GM20431 (cell line): ENCODE data around the gene CCDC142.

Source experiments
- in situ Hi-C: fragments of 300-500 bp; cut with MseI, MboI; formaldehyde crosslinking; loops from one replicate; pipeline ENCODE4 v1.15.0; 2020; ENCODE audit warnings: low sequenced_read_pairs; ENCODE audit not compliant: unreplicated experiment

CCDC142 gene

GRCh38 chr2:74499940-74500577 lies 17.3 kb upstream of the CCDC142 start:
- in situ Hi-C loops = loop anchor here (25.0 kb wide), 1 partner anchor 87 kb away; no protein-coding TSS in a partner anchor

GRCh38 chr2:74499267-74499939 lies 16.6 kb upstream of the CCDC142 start, which contains the start of gene LBX2:
Gene LBX2, minus strand, starts transcription at chr2:74499603. Its CDS starts 66 bp downstream, at chr2:74499537.
- in situ Hi-C loops = loop anchor here (25.0 kb wide), 1 partner anchor 88 kb away; no protein-coding TSS in a partner anchor

- in situ Hi-C loops = loop anchor here (25.0 kb wide), 1 partner anchor 89 kb away; no protein-coding TSS in a partner anchor
Observed at GRCh38 chr2:74498500-74499266, 15.9 kb upstream of the CCDC142 start.

- in situ Hi-C loops = loop anchor here (25.0 kb wide), 1 partner anchor 89 kb away; no protein-coding TSS in a partner anchor
Observed at GRCh38 chr2:74497777-74498499, 15.1 kb upstream of the CCDC142 start.

GRCh38 chr2:74496997-74497776 lies 14.4 kb upstream of the CCDC142 start:
- in situ Hi-C loops = loop anchor here (25.0 kb wide), 1 partner anchor 90 kb away; no protein-coding TSS in a partner anchor

- in situ Hi-C loops = loop anchor here (25.0 kb wide), 1 partner anchor 92 kb away; no protein-coding TSS in a partner anchor
Observed at GRCh38 chr2:74495440-74495839, 12.6 kb upstream of the CCDC142 start.

GRCh38 chr2:74493546-74493945 lies 10.7 kb upstream of the CCDC142 start:
- in situ Hi-C loops = loop anchor here (25.0 kb wide), 1 partner anchor 94 kb away; no protein-coding TSS in a partner anchor

GRCh38 chr2:74491648-74492544 lies 9.1 kb upstream of the CCDC142 start:
- in situ Hi-C loops = loop anchor here (25.0 kb wide), 1 partner anchor 95 kb away; no protein-coding TSS in a partner anchor

- in situ Hi-C loops = loop anchor here (25.0 kb wide), 1 partner anchor 97 kb away; no protein-coding TSS in a partner anchor
Observed at GRCh38 chr2:74489906-74490305, 7.1 kb upstream of the CCDC142 start.

- in situ Hi-C loops = loop anchor here (25.0 kb wide), 1 partner anchor 98 kb away; no protein-coding TSS in a partner anchor
Observed at GRCh38 chr2:74488643-74489481, 6.1 kb upstream of the CCDC142 start.

GRCh38 chr2:74486141-74486540 lies 3.3 kb upstream of the CCDC142 start:
- in situ Hi-C loops = loop anchor here (25.0 kb wide), 1 partner anchor 101 kb away; no protein-coding TSS in a partner anchor

GRCh38 chr2:74483675-74484164 lies 922 bp upstream of the CCDC142 start:
- in situ Hi-C loops = loop anchor here (25.0 kb wide), 1 partner anchor 104 kb away; no protein-coding TSS in a partner anchor

- in situ Hi-C loops = loop anchor here (25.0 kb wide), 1 partner anchor 105 kb away; no protein-coding TSS in a partner anchor
Observed at GRCh38 chr2:74481961-74482800, 617 bp downstream of the CCDC142 start.

GRCh38 chr2:74481431-74481830 lies 1.4 kb downstream of the CCDC142 start:
- in situ Hi-C loops = loop anchor here (25.0 kb wide), 1 partner anchor 106 kb away; no protein-coding TSS in a partner anchor

- in situ Hi-C loops = loop anchor here (25.0 kb wide), 1 partner anchor 112 kb away; no protein-coding TSS in a partner anchor
Observed at GRCh38 chr2:74474899-74475298, 7.9 kb downstream of the CCDC142 start.

- in situ Hi-C loops = no loop called here
Observed at GRCh38 chr2:74474481-74474880, 8.3 kb downstream of the CCDC142 start.
